H1 (cell line): Measurements from ENCODE around the gene MDFI. TPM values are rescaled to one million over a fixed set of nuclear protein-coding genes. Genes with fewer than 3 reads are reported as not detected.

Source experiments
- CTCF ChIA-PET: fragments of 300-600 bp; sonication (Branson Sonifier 250); formaldehyde crosslinking; loops from one replicate; lab custom pipeline; 2021; ENCODE audit not compliant: partially characterized antibody; lab: Charles Lee
- POLR2A ChIA-PET: fragments of 300-600 bp; sonication (Branson Sonifier 250); formaldehyde crosslinking; loops from one replicate; lab custom pipeline; 2021; ENCODE audit warnings: inconsistent platforms; ENCODE audit not compliant: partially characterized antibody; lab: Charles Lee
- DNase-seq, 2 experiments: peaks; one replicate each; pipeline versions ENCODE4 v3.0.0 to v3.0.0-alpha.2; 2010 to 2022; ENCODE audit warnings: low spot score in 2 of 2, low read depth in 1 of 2, mixed read lengths in 1 of 2
- FAIRE-seq: peaks from 2 replicates; lab custom pipeline; 2011; peaks lifted over from hg19 to GRCh38; lab: Jason Lieb, UNC
- H2AFZ ChIP-seq: 2 replicates; pipeline ENCODE4 v1.8.1; 2012; ENCODE audit warnings: low read length, inconsistent platforms
- H2AK5ac ChIP-seq: 2 replicates; pipeline ENCODE4 v1.6.1; 2013; ENCODE audit warnings: low read depth, low read length
- H2BK120ac ChIP-seq: replicated peaks from 2 replicates; pipeline ENCODE3; 2013; ENCODE audit warnings: low read depth, low read length, inconsistent platforms
- H2BK12ac ChIP-seq: 2 replicates; pipeline ENCODE4 v1.6.1; 2013; ENCODE audit warnings: low read depth, low read length
- H2BK15ac ChIP-seq: 2 replicates; pipeline ENCODE4 v1.6.1; 2013; ENCODE audit warnings: low read length
- H2BK20ac ChIP-seq: 2 replicates; pipeline ENCODE4 v1.6.1; 2013; ENCODE audit warnings: low read length
- H2BK5ac ChIP-seq: 2 replicates; pipeline ENCODE4 v1.6.1; 2013; ENCODE audit warnings: low read depth, low read length
- H3K14ac ChIP-seq: 2 replicates; pipeline ENCODE4 v1.6.1; 2013; ENCODE audit warnings: inconsistent platforms; ENCODE audit not compliant: insufficient read length
- H3K18ac ChIP-seq: 2 replicates; pipeline ENCODE4 v1.6.1; 2013; ENCODE audit warnings: low read length; ENCODE audit errors: extremely low read depth
- H3K23ac ChIP-seq: 2 replicates; pipeline ENCODE4 v1.6.1; 2013; ENCODE audit warnings: inconsistent platforms; ENCODE audit not compliant: insufficient read length
- H3K23me2 ChIP-seq: 2 replicates; pipeline ENCODE4 v1.6.1; 2013; ENCODE audit warnings: low read depth, low read length
- H3K27ac ChIP-seq: 2 replicates; pipeline ENCODE4 v1.6.1; 2011; ENCODE audit warnings: low read depth, low read length, inconsistent platforms
- H3K27me3 ChIP-seq, 4 experiments: replicated peaks in 1 of 4; 1 replicate in 1 of 4; 2 replicates in 3 of 4; pipeline versions ENCODE4 v1.6.1 to v1.8.1; 2011 to 2013; ENCODE audit warnings: low read length in 3 of 4, mild to moderate bottlenecking in 3 of 4, inconsistent platforms in 2 of 4, mixed read lengths in 2 of 4, moderate library complexity in 1 of 4; ENCODE audit not compliant: control insufficient read depth in 3 of 4, insufficient read depth in 3 of 4; ENCODE audit errors: extremely low read depth in 1 of 4
- H3K36me3 ChIP-seq, 4 experiments: 2 replicates each; pipeline versions ENCODE4 v1.6.1 to v1.8.1; 2011 to 2013; ENCODE audit warnings: mild to moderate bottlenecking in 4 of 4, low read length in 3 of 4, moderate library complexity in 2 of 4, control low read depth in 1 of 4, inconsistent platforms in 1 of 4; ENCODE audit not compliant: insufficient read depth in 4 of 4, control insufficient read depth in 2 of 4
- H3K4ac ChIP-seq: replicated peaks from 2 replicates; pipeline ENCODE3; 2013; ENCODE audit warnings: low read length, low read depth, mixed read lengths, inconsistent platforms; ENCODE audit not compliant: insufficient read length
- H3K4me1 ChIP-seq, 4 experiments: replicated peaks in 1 of 4; 1 replicate in 1 of 4; 2 replicates in 3 of 4; pipeline versions ENCODE4 v1.6.1 to v1.8.1; 2011 to 2013; ENCODE audit warnings: low read length in 3 of 4, inconsistent platforms in 2 of 4, mixed read lengths in 1 of 4; ENCODE audit not compliant: insufficient read depth in 4 of 4, control insufficient read depth in 3 of 4
- H3K4me2 ChIP-seq, 2 experiments: 2 replicates each; pipeline versions ENCODE4 v1.6.1 to v1.8.1; 2011 to 2013; ENCODE audit warnings: low read depth in 2 of 2, low read length in 2 of 2, control low read depth in 1 of 2, inconsistent platforms in 1 of 2, mild to moderate bottlenecking in 1 of 2; ENCODE audit not compliant: insufficient read depth in 1 of 2
- H3K4me3 ChIP-seq, 4 experiments: fragments of 200-600, 300-600 bp in 1 of 4; sonication (generic), shearing (Covaris generic), sonication (Bioruptor Twin) in 1 of 4; 2 replicates each; pipeline versions ENCODE4 v1.5.1 to v1.8.1; 2011 to 2016; ENCODE audit warnings: low read length in 4 of 4, low read depth in 3 of 4, control low read depth in 2 of 4, inconsistent platforms in 2 of 4, mild to moderate bottlenecking in 2 of 4, mixed read lengths in 1 of 4, moderate library complexity in 1 of 4; ENCODE audit not compliant: insufficient read depth in 2 of 4; ENCODE audit errors: extremely low read depth in 1 of 4
- H3K56ac ChIP-seq: replicated peaks from 2 replicates; pipeline ENCODE3; 2013; ENCODE audit warnings: low read depth, mild to moderate bottlenecking, mixed read lengths, low read length, inconsistent platforms; ENCODE audit not compliant: insufficient read length
- H3K79me1 ChIP-seq: 2 replicates; pipeline ENCODE4 v1.6.1; 2013; ENCODE audit warnings: low read depth, low read length, control low read depth
- H3K79me2 ChIP-seq, 2 experiments: 2 replicates each; pipeline versions ENCODE4 v1.6.1 to v1.8.1; 2012 to 2013; ENCODE audit warnings: low read length in 2 of 2, mild to moderate bottlenecking in 2 of 2, inconsistent platforms in 1 of 2; ENCODE audit not compliant: insufficient read depth in 2 of 2, control insufficient read depth in 1 of 2
- H3K9ac ChIP-seq, 4 experiments: replicated peaks in 1 of 4; 1 replicate in 1 of 4; 2 replicates in 3 of 4; pipeline versions ENCODE4 v1.6.1 to v1.8.1; 2011 to 2013; ENCODE audit warnings: low read depth in 3 of 4, low read length in 3 of 4, control low read depth in 2 of 4, mild to moderate bottlenecking in 2 of 4, moderate library complexity in 2 of 4, inconsistent platforms in 1 of 4; ENCODE audit errors: extremely low read depth in 1 of 4
- H3K9me3 ChIP-seq, 2 experiments: 2 replicates each; pipeline versions ENCODE4 v1.6.1 to v1.8.1; 2012 to 2013; ENCODE audit warnings: mild to moderate bottlenecking in 2 of 2, moderate library complexity in 2 of 2, control low read depth in 1 of 2, inconsistent platforms in 1 of 2, low read depth in 1 of 2, low read length in 1 of 2, mixed read lengths in 1 of 2; ENCODE audit not compliant: insufficient read depth in 2 of 2
- H4K20me1 ChIP-seq, 2 experiments: replicated peaks in 1 of 2; 2 replicates each; pipeline versions ENCODE3 to v1.8.1; 2011 to 2013; ENCODE audit warnings: inconsistent platforms in 2 of 2, low read length in 2 of 2, mild to moderate bottlenecking in 1 of 2; ENCODE audit not compliant: insufficient read depth in 2 of 2, control insufficient read depth in 1 of 2
- H4K5ac ChIP-seq: 2 replicates; pipeline ENCODE4 v1.6.1; 2013; ENCODE audit warnings: low read length, low read depth, mixed read lengths, inconsistent platforms; ENCODE audit not compliant: insufficient read length
- H4K8ac ChIP-seq: 2 replicates; pipeline ENCODE4 v1.8.0; 2013; ENCODE audit warnings: mild to moderate bottlenecking, moderate library complexity, low read length, inconsistent platforms; ENCODE audit not compliant: insufficient read depth; ENCODE audit errors: extremely low read depth
- H4K91ac ChIP-seq: replicated peaks from 2 replicates; pipeline ENCODE3; 2013; ENCODE audit warnings: low read length, mixed read lengths, inconsistent platforms; ENCODE audit not compliant: insufficient read length
- BACH1 ChIP-seq: IDR thresholded peaks from 2 replicates; pipeline ENCODE4 v1.6.1; 2012; ENCODE audit warnings: low read length, improper control_type of control experiment
- CBX5 ChIP-seq: fragments of 300-800, 300-1000 bp; sonication (generic); IDR thresholded peaks from 2 replicates; pipeline ENCODE4 v1.7.1; 2016; ENCODE audit warnings: antibody characterized with exemption, low read length, low read depth
- CBX8 ChIP-seq: fragments of 300-800, 300-1000 bp; sonication (generic); IDR thresholded peaks from 2 replicates; pipeline ENCODE4 v1.7.1; 2016; ENCODE audit warnings: low read depth, low read length, borderline replicate concordance
- EZH2 ChIP-seq: fragments of 200-600 bp; sonication (generic); IDR thresholded peaks from 2 replicates; pipeline ENCODE4 v1.7.1; 2012; ENCODE audit warnings: low read depth, mild to moderate bottlenecking, moderate library complexity, low read length, inconsistent platforms; ENCODE audit not compliant: severe bottlenecking
- JUN ChIP-seq: IDR thresholded peaks from 2 replicates; pipeline ENCODE4 v1.6.1; 2011; ENCODE audit warnings: low read depth, mild to moderate bottlenecking, improper control_type of control experiment, low read length
- JUND ChIP-seq: IDR thresholded peaks from 2 replicates; pipeline ENCODE4 v1.6.1; 2011; ENCODE audit warnings: mild to moderate bottlenecking, improper control_type of control experiment, low read length
- KDM4A ChIP-seq: IDR thresholded peaks from one replicate; pipeline ENCODE4 v1.7.1; 2012; ENCODE audit warnings: low read depth, mild to moderate bottlenecking, moderate library complexity, low read length, inconsistent platforms; ENCODE audit not compliant: severe bottlenecking
- POLR2AphosphoS5 ChIP-seq: IDR thresholded peaks from 2 replicates; pipeline ENCODE4 v1.6.1; 2011; ENCODE audit warnings: low read depth, low read length
- RFX5 ChIP-seq: IDR thresholded peaks from 2 replicates; pipeline ENCODE4 v1.6.1; 2011; ENCODE audit warnings: low read depth, low read length, improper control_type of control experiment, borderline replicate concordance
- SP2 ChIP-seq: IDR thresholded peaks from 2 replicates; pipeline ENCODE4 v1.6.1; 2012; ENCODE audit warnings: mild to moderate bottlenecking, low read length, inconsistent platforms
- TAF1 ChIP-seq: IDR thresholded peaks from 2 replicates; pipeline ENCODE4 v1.6.1; 2011; ENCODE audit warnings: mild to moderate bottlenecking, low read depth, low read length
- TEAD4 ChIP-seq: IDR thresholded peaks from 2 replicates; pipeline ENCODE4 v1.6.1; 2012; ENCODE audit warnings: low read depth, low read length, inconsistent platforms, mixed read lengths
- WGBS, 2 experiments: shearing (Covaris generic) in 1 of 2; methylation state at CpG; one replicate each; pipeline versions ENCODE4 v1.1.6 to v1.1.7; 2013 to 2015; ENCODE audit warnings: low lambda C conversion rate in 2 of 2, mixed read lengths in 2 of 2, inconsistent platforms in 1 of 2, low coverage in 1 of 2, missing lambda C conversion rate in 1 of 2; ENCODE audit not compliant: insufficient replicate concordance in 2 of 2, insufficient coverage in 1 of 2, insufficient read length in 1 of 2; ENCODE audit errors: extremely low coverage in 1 of 2, missing lambda C conversion rate in 1 of 2; 5-methylcytosine and 5-hydroxymethylcytosine counted together
- polyA plus RNA-seq, 7 experiments: library from polyadenylated mRNA; depleted of rRNA in 3 of 7; stranded (reverse) in 5 of 7; unstranded in 2 of 7; fragments of >200 nt in 5 of 7; fragments of 200-250 nt in 2 of 7; gene quantifications; 1 replicate in 5 of 7; 2 replicates in 1 of 7; 4 replicates in 1 of 7; pipeline versions ENCODE4 v1.2.1 to v1.2.3, GENCODE V29; 2011 to 2013; ENCODE audit warnings: missing spikeins in 2 of 7, mixed read lengths in 2 of 7
- total RNA-seq: library from RNA; stranded (reverse); fragmentation: NEBNext Ultra II Directional; extraction: Animal tissue kit (Norgen Biotek cat#: 25700); gene quantifications from 2 replicates; pipeline ENCODE4 v1.2.1, GENCODE V29; 2021

The MDFI gene
- total and polyA plus RNA-seq, 2 of the 8 experiments (the other 6 are each of a cell fraction or from before 2014, with no cell fraction given) = 41.0 to 65.6 TPM

- Histone ChIP-seq H3K14ac (no peak overlapping the region), H3K36me3 (no peaks in the 10 kb centered on the region), H3K9ac (no peak overlapping the region), H2BK20ac (peak overlapping the region; percentile 34; the same call in 1 of the 2 replicates), H3K56ac (no peak overlapping the region), H2AK5ac (no peak overlapping the region), H3K27ac (no peak overlapping the region), H4K91ac (no peak overlapping the region), H3K4me2 (no peak overlapping the region), H3K4me3 (no peak overlapping the region), H4K5ac (no peak overlapping the region), H2BK5ac (no peak overlapping the region), H4K20me1 (no peaks in the 10 kb centered on the region), H2BK15ac (no peak overlapping the region), H3K79me2 (peaks cover 0 to 5% of the 10 kb centered on the region in 2 experiments; a peak in 1 of 4 replicates), H3K23ac (no peak overlapping the region), H3K4me1 (peaks cover 6 to 15% (median 12%) of the 10 kb centered on the region in 4 experiments), H3K4ac (no peak overlapping the region), H3K79me1 (peaks cover 2% of the 10 kb centered on the region; the same call in 1 of the 2 replicates), H2AFZ (no peak overlapping the region), H4K8ac (no peak overlapping the region), H2BK120ac (no peak overlapping the region), H2BK12ac (peak overlapping the region; percentile 39; the same call in 1 of the 2 replicates), H3K18ac (no peak overlapping the region), H3K27me3 (peaks cover 8 to 53% (median 30%) of the 10 kb centered on the region in 4 experiments; a peak in 6 of 7 replicates), H3K23me2 (peaks cover 22% of the 10 kb centered on the region; the same call in 1 of the 2 replicates), H3K9me3 (no peaks in the 10 kb centered on the region)
- ChIA-PET CTCF (interaction anchor here (1.0 to 6.5 kb wide), 7 partner anchors 9 to 267 kb away, joined by 3 to 48 read pairs (median 8); no protein-coding TSS in a partner anchor), POLR2A (interaction anchor here (1.1 to 1.2 kb wide), 2 partner anchors 20 to 49 kb away, joined by 3 read pairs; no protein-coding TSS in a partner anchor)
- no peak for DNase-seq
- no peak for FAIRE-seq
- TF ChIP-seq EZH2 (no peak), TEAD4 (no peak), CBX5 (no peak), KDM4A (no peak), JUND (no peak), JUN (no peak), RFX5 (no peak), POLR2AphosphoS5 (no peak), SP2 (no peak), CBX8 (no peak), TAF1 (no peak), BACH1 (no peak)
- WGBS, 2 experiments = 88% methylated on average over 6 of the region's 6 CpGs; no CpG with 5 or more reads in 1 of the 2 experiments
Observed at GRCh38 chr6:41635365-41635764, 2.9 kb upstream of the MDFI start.
